Measurements from ENCODE around the gene FZD2. TPM values are rescaled to one million over a fixed set of nuclear protein-coding genes. Genes with fewer than 3 reads are reported as not detected.
"Not testable (repeated sequence)": the region's sequence is repeated elsewhere in the genome, so short reads cannot be mapped to it uniquely, and the experiment has no call there.

FZD2 gene
- total RNA-seq, 1 experiment from 2014 or later, result 46.3 TPM

GRCh38 chr17:44559634-44560554, 2.6 kb downstream of the FZD2 start:
- Histone ChIP-seq H3K36me3 (peaks cover 28% of the 10 kb centered on the region), H3K9me3 (no peaks in the 10 kb centered on the region), H3K4me3 (peak overlapping the region; percentile 67), H3K27me3 (no peaks in the 10 kb centered on the region)
- peak; percentile 43 for DNase-seq

GRCh38 chr17:44561237-44561623, 3.9 kb downstream of the FZD2 start:
- Histone ChIP-seq H3K36me3 (peaks cover 28% of the 10 kb centered on the region), H3K4me3 (no peak overlapping the region), H3K9me3 (no peaks in the 10 kb centered on the region), H3K27me3 (no peaks in the 10 kb centered on the region)
- no peak for DNase-seq

- H3K36me3 ChIP-seq, result peaks cover 17% of the 10 kb centered on the region
- no peak for DNase-seq
- H3K27me3 ChIP-seq, result no peaks in the 10 kb centered on the region
- H3K4me3 ChIP-seq, result no peak overlapping the region
- no peaks in the 10 kb centered on the region for H3K9me3 ChIP-seq
Measured at GRCh38 chr17:44564429-44564828, 7.1 kb downstream of the FZD2 start.

- H3K4me3 ChIP-seq, result no peak overlapping the region
- H3K27me3 ChIP-seq, result no peaks in the 10 kb centered on the region
- no peaks in the 10 kb centered on the region for H3K9me3 ChIP-seq
- H3K36me3 ChIP-seq, result peaks cover 7% of the 10 kb centered on the region
- DNase-seq, result no peak
Measured at GRCh38 chr17:44565866-44566443, 8.7 kb downstream of the FZD2 start.

- not testable (repeated sequence) for H3K9me3 ChIP-seq, H3K27me3 ChIP-seq, H3K4me3 ChIP-seq, H3K36me3 ChIP-seq, DNase-seq
Measured at GRCh38 chr17:44568311-44568944, 11.1 kb downstream of the FZD2 start.

- Histone ChIP-seq H3K27me3 (no peaks in the 10 kb centered on the region), H3K36me3 (no peaks in the 10 kb centered on the region), H3K4me3 (no peak overlapping the region), H3K9me3 (no peaks in the 10 kb centered on the region)
- peak; percentile 58 for DNase-seq
Measured at GRCh38 chr17:44568945-44569858, 11.9 kb downstream of the FZD2 start.

GRCh38 chr17:44572801-44573200, 15.5 kb downstream of the FZD2 start:
- DNase-seq, result no peak

GRCh38 chr17:44575403-44575802, 18.1 kb downstream of the FZD2 start:
- Histone ChIP-seq H3K9me3 (no peaks in the 10 kb centered on the region), H3K4me3 (no peak overlapping the region), H3K36me3 (no peaks in the 10 kb centered on the region), H3K27me3 (no peaks in the 10 kb centered on the region; the same call in 1 of the 2 replicates)
- no peak for DNase-seq

More at GRCh38 chr17:44572801-44573200, 15.5 kb downstream of the FZD2 start:
- Histone ChIP-seq H3K36me3 (no peaks in the 10 kb centered on the region), H3K27me3 (no peaks in the 10 kb centered on the region), H3K4me3 (no peak overlapping the region), H3K9me3 (no peaks in the 10 kb centered on the region)

- Histone ChIP-seq H3K4me3 (no peak overlapping the region), H3K9me3 (no peaks in the 10 kb centered on the region), H3K27me3 (peaks cover 2% of the 10 kb centered on the region), H3K36me3 (no peaks in the 10 kb centered on the region)
- DNase-seq, result no peak
Measured at GRCh38 chr17:44578947-44579346, 21.7 kb downstream of the FZD2 start.

GRCh38 chr17:44581868-44582267, 24.6 kb downstream of the FZD2 start:
- Histone ChIP-seq H3K4me3 (no peak overlapping the region), H3K27me3 (peaks cover 2% of the 10 kb centered on the region), H3K36me3 (no peaks in the 10 kb centered on the region), H3K9me3 (no peaks in the 10 kb centered on the region)
- DNase-seq, result peak; percentile 47

- no peak overlapping the region for H3K4me3 ChIP-seq
- no peak for DNase-seq
- no peaks in the 10 kb centered on the region for H3K36me3 ChIP-seq
- H3K27me3 ChIP-seq, result peaks cover 2% of the 10 kb centered on the region
- no peaks in the 10 kb centered on the region for H3K9me3 ChIP-seq
Measured at GRCh38 chr17:44584443-44584842, 27.2 kb downstream of the FZD2 start.

- no peaks in the 10 kb centered on the region for H3K36me3 ChIP-seq
- H3K4me3 ChIP-seq, result no peak overlapping the region
- H3K9me3 ChIP-seq, result no peaks in the 10 kb centered on the region
- H3K27me3 ChIP-seq, result peaks cover 2% of the 10 kb centered on the region
- DNase-seq, result no peak
Measured at GRCh38 chr17:44585315-44585714, 28.0 kb downstream of the FZD2 start.

GRCh38 chr17:44587339-44587738, 30.1 kb downstream of the FZD2 start:
- H3K36me3 ChIP-seq, result no peaks in the 10 kb centered on the region

GRCh38 chr17:44589316-44590071, 32.2 kb downstream of the FZD2 start:
- H3K4me3 ChIP-seq, result no peak overlapping the region
- H3K27me3 ChIP-seq, result no peaks in the 10 kb centered on the region
- no peak for DNase-seq
- no peaks in the 10 kb centered on the region for H3K9me3 ChIP-seq
- no peaks in the 10 kb centered on the region for H3K36me3 ChIP-seq

More at GRCh38 chr17:44587339-44587738, 30.1 kb downstream of the FZD2 start:
- DNase-seq, result peak; percentile 81
- no peaks in the 10 kb centered on the region for H3K27me3 ChIP-seq
- no peaks in the 10 kb centered on the region for H3K9me3 ChIP-seq
- no peak overlapping the region for H3K4me3 ChIP-seq

GRCh38 chr17:44590072-44590462, 32.8 kb downstream of the FZD2 start:
- H3K36me3 ChIP-seq, H3K27me3 ChIP-seq, H3K4me3 ChIP-seq, H3K9me3 ChIP-seq, DNase-seq: not testable (repeated sequence)

- H3K36me3 ChIP-seq, DNase-seq, H3K9me3 ChIP-seq, H3K4me3 ChIP-seq, H3K27me3 ChIP-seq: not testable (repeated sequence)
Measured at GRCh38 chr17:44590762-44591161, 33.5 kb downstream of the FZD2 start.

Measured in MG63 (cell line).